NCI-H187 (cell line): Measurements from ENCODE around the gene ERBB4.
A peak's percentile ranks its signal among the peaks of the same experiment; 100 is the strongest.
"Not testable (repeated sequence)": the region's sequence is repeated elsewhere in the genome, so short reads cannot be mapped to it uniquely, and the experiment has no call there.

ENCODE experiments used
- DNase-seq, 2 experiments: peaks; one replicate each; lab custom pipeline; 2025; lab: John Stamatoyannopoulos, UW

The ERBB4 gene

DNA sequence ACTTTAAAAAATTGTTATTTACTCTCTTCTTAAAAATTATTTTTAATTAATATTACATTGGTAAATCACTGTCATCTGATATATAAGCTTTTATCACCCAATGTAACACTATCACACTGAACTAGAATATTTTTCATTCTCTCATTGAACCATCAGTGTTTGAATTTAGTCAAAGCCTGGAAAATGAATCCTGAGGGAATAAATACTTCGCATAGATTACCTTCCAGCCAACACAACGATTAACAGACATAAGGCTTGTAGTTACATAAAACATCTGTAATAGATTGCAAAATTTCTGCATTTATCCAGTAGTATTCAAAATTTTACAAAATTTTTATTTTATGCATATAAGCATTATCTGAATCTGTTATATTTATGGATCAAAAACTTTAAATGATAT is 314.9 kb downstream of the ERBB4 start:
- no peak for DNase-seq

DNA sequence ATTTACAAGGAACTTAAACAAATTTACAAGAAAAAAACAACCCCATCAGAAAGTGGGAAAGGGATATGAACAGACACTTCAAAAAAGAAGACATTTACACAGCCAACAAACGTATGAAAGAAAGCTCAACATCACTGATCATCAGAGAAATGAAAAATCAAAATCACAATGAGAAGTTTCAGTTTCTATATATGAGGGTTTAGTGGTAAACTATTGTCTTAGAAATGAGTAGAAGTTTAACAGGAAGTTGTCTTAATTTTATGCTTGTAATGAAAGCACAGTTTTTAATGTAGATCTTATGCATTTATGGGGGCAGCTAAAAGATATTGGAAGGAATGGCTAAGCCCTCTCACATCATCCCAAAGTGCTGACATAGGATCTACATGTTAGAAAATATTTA is 325.4 kb downstream of the ERBB4 start:
- DNase-seq, result no peak

- DNase-seq, result no peak
Observed at GRCh38 chr2:212208467-212208866, 330.1 kb downstream of the ERBB4 start.

GRCh38 chr2:212197776-212198175 is 340.8 kb downstream of the ERBB4 start:
- no peak for DNase-seq

- no peak for DNase-seq
Observed at GRCh38 chr2:212195626-212196025, 343.0 kb downstream of the ERBB4 start.

DNA sequence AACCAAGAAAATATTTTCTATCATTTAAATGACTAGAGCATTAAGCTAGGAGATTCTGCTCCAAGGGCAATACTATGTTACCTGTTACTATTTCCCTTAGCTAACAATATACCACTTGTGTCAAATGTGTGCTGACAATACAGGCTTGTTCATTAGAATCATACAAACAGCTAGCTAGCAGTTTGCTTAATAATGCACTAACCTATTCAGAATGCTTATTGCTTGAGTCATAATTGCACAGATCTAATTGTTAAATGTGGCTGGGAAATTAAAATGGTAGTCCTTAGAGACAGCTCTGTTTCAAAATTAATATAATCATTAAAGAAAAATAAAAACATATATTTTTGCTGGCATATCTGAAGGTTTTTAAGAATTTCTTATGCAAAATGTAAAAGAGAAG is 344.2 kb downstream of the ERBB4 start:
- DNase-seq, result no peak

GRCh38 chr2:212193803-212194202 is 344.8 kb downstream of the ERBB4 start:
- DNase-seq, result no peak

DNA sequence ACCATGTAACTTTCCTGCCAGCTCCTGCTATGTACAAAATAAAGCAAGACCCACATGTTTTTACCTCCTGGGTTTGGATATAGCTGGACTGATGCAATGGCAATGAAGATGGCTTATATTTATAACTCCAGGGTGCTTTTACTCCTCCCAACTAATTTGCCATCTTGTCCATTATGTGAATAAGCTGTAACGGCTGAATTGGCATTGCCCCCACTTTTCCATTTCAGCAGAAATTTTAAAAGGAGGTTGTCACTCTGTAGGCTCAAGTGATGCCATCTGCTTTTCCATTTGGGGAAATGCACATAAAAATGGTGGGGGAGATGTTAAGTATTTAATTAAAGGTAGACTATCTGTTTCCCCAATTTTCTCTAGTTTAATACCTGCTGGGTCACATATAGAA is 345.5 kb downstream of the ERBB4 start:
- DNase-seq, result no peak

GRCh38 chr2:212191438-212191837 is 347.2 kb downstream of the ERBB4 start:
- not testable (repeated sequence) for DNase-seq

GRCh38 chr2:212186166-212186565 is 352.4 kb downstream of the ERBB4 start:
- DNase-seq, result no peak

DNA sequence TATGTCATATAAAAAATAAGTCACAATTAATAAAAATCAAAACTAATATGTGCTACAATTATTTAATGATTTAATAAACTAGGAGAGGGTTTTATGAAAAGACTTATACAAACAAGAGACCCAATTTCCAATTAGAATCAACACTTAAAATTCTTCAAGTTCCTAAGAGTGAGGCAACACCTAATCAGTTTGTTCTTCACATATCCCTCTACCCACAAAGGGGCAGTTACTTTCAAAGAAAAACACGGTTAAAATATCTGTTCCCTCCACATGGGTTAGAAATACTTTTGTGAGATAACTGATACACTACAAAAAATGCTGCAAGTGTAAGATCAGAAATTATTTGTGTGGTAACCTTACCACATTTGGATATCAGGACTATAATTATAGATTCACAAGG is 357.0 kb downstream of the ERBB4 start:
- DNase-seq, result no peak

- DNase-seq, result no peak
Observed at GRCh38 chr2:212180408-212181083, 358.1 kb downstream of the ERBB4 start.

DNA sequence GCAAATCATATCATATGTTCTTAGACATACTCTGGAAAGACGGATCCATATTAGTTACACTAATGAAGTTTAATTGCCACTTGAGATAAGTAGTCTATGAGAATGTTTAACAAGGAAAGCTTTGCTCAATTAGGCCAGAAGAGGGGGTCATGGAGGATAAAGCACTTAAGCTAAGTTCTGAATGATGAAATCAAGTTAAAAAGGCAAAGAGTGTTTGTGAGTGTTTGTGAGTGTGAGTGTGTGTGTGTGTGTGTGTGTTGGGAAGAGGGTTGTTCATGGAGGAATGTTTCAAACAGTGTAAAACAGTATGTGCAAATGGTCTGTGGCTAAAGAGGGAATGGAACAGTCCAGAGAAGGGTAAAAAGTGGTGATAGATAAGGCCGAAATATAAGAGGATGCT is 360.9 kb downstream of the ERBB4 start:
- peak in 1 of 2 experiments; percentile 6 for DNase-seq

GRCh38 chr2:212176151-212176550 is 362.5 kb downstream of the ERBB4 start:
- no peak for DNase-seq

GRCh38 chr2:212173756-212174510 is 364.7 kb downstream of the ERBB4 start:
- no peak for DNase-seq

GRCh38 chr2:212173331-212173730 is 365.3 kb downstream of the ERBB4 start:
- DNase-seq, result no peak

GRCh38 chr2:212170382-212170781 is 368.2 kb downstream of the ERBB4 start:
- no peak for DNase-seq

- DNase-seq, result no peak
Observed at GRCh38 chr2:212158081-212158480, 380.5 kb downstream of the ERBB4 start.

- no peak for DNase-seq
Observed at GRCh38 chr2:212157012-212157411, 381.6 kb downstream of the ERBB4 start.

DNA sequence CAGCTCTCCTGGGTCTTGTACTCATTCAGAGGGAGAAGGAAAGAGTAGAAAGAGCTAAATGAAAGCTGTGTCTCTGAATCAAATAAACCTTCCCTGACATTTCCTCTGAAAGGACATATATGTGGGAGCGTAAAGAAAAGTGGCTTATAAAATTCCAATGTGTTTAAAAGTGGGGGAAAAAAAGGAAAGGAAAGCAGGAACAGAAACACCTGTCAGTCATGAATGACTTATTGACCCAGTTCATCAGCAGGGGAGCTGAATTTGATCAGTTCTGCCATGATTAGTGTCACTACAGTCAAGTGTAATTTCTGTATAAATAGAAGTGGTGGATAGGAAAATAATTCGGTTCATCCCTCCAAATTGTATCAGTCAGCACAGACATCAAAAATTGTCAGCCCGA is 382.5 kb downstream of the ERBB4 start:
- no peak for DNase-seq

DNA sequence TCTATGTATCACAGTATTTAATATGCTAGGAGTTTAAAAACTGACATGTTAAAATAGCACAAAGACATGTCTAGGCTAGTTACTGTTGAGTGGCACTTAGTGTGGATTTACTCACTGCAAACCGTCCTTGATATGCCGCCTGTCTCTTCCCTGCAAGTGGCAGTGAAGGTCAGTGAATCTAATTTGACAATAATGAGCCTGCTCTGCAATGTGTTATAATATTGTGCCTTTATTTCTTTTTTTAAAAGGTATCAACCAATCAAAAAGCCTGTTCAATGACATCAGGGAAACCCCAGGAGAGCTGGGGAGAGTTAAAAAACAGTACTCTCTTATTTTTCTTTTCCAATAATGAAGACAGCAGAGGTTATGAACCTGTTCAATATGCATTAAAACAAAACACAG is 384.1 kb downstream of the ERBB4 start:
- DNase-seq, result peak; percentile 26 to 35

GRCh38 chr2:212153923-212154322 is 384.7 kb downstream of the ERBB4 start:
- DNase-seq, result no peak

GRCh38 chr2:212147921-212148513 is 390.6 kb downstream of the ERBB4 start:
- no peak for DNase-seq
